Activated CD4-positive, alpha-beta T cell treated with anti-CD3 and anti-CD28 coated beads, Interleukin-2, Interleukin-6, amounts not matched to agents 100 ng/mL and 50 ng/mL, durations not matched to agents 16 hours and 8 hours (primary cell): ENCODE measurements around the gene UBE2U.
"Not testable (repeated sequence)": the region's sequence is repeated elsewhere in the genome, so short reads cannot be mapped to it uniquely, and the experiment has no call there.

Experiments
- DNase-seq: peaks from one replicate; pipeline ENCODE4 v3.0.0-alpha.2; 2020

UBE2U gene

DNA sequence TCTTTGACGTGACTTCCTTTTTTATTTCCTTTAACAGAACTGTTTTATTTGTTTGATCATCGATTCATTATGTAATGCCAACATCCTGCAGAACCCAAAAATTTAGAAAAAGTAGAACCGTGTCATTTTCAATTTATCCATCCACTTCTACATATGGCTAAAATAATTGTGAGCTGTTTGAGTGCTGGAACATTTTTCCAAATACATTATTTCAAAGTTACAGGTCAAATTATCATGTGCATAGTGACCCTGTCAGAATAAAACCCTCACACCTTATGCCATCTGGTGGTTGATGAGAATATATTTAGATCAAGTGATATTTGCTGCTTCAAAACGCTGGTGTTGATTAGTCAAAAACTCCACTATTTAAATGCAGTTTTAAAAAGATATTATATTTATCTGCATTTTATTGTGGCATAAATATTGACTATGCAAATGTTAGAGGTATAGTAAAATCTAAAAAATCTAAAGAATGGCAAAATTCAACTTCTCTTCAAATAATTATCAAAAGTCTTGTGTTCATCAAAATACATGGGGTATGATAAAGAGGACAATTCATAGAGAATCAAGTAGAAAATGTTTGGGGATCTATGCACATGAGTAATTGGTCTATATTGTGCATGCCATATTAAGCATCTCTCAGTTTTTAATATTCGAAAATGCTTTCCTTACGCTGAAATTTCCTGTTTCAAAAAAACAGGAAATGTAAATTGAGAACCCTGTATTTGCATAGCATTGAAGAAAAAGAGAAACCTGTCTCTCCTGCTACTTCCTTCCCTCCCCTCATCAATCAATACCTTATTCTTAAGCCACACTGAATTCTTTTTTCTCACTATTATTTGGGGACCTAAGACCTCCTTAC, 39.7 kb downstream of the UBE2U start:
- DNase-seq, result peak; percentile 10

DNA sequence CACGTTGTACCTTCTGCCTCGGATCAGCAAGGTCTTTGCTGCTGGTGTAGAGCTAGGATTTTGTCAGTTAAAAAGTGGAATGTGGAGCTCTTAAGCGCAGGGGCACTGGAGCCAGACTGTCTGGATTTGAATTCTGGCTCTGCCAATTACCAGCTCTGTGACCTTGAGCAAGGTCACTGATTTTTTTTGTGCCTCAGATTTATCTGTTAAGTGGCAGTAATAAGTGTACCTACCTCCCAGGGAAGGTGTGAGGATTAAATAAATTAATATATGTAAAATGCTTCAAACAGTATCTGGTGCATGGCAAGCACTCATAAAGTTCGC, 40.3 kb downstream of the UBE2U start:
- DNase-seq, result no peak

DNA sequence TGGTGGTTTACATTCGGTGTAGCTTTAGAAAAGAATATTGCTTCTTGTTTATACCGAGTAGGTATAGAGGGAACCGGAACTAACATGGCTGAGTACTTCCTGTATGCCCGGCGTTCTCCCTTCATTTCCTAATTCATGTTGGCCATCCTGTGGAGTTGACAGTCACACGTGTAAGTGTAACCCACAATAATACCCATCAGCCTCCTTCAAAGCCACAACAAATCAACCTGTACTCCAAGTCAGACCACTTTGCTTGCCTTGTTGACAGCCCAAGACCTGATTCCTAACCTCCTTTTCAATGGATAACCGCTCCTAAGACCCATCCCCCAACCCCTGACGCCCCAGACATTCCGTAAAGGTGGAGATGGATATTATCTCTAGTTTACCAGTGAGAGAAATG, 42.1 kb downstream of the UBE2U start:
- DNase-seq, result no peak

DNA sequence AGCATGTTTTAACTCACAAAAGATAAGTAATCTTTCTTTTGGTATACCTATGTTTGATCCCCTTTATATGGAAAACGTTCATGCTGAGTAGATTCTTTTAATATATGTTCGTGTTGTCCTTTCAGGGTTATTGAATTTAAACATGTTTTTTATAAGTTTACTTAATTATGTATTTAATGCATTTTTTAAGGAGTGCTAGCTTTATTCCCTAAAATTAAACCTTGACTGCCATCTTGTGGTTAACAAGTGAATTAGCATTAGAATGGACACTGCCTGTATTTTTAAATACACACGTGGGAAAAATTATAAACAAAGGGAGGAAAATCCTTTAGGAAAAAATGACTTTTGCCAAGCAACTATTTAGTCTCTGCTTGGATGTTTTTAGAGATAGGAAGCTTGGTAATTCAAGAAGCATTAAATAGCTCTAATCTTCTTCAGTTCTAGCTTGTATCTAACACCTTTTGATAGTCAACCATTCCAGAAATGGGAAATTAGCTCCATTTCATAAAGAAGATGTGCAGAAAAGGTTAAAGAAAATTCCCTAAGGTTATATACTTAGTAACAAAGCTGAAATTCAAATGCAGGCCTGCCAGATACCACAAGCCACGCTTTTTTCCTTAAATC, 43.0 kb downstream of the UBE2U start:
- peak; percentile 49 for DNase-seq

DNA sequence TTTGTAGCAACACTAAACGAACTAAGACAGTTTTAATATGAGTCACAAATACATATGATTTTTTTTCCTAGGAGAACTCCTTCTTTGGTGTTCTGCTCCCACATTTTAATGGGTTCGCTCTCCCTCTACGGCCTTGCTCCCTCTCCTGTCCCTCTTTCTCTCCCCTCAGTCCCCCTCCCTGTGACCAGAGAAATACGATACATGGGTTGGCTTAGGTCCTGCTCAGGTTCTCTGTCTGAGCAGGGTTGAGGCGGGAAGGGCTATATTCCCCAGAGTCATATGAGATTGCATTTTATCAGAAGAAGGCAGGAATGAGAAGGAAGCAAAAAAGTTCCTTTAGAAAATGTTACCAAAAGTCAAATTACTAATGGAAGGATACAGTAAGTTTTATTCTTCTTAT, 44.6 kb downstream of the UBE2U start:
- no peak for DNase-seq

DNA sequence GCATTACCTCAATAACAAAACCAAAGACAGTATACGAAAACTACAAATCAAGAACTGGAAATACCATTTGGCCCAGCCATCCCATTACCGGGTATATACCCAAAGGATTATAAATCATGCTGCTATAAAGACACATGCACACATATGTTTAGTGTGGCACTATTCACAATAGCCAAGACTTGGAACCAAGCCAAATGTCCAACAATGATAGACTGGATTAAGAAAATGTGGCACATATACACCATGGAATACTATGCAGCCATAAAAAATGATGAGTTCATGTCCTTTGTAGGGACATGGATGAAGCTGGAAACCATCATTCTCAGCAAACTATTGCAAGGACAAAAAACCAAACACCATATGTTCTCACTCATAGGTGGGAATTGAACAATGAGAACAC, 47.0 kb downstream of the UBE2U start:
- not testable (repeated sequence) for DNase-seq

DNA sequence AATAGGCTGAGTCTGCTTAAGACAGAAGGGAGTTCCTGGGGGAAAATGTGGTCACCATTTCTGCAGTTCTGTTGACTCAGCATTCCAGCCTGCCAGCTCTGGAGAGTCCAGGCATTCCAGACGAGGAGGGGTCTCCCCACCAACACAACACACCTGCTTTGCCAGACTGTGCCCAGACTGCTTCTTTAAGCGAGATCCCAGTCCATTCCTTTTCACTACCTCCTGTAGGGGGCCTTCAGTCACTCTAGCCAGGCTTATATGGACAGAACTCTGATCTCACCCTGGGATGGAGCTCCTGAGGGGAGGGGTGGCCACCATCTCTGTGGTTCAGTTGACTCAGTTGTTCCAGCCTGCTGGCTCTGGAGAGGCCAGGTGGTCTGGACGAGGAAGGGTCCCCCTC, 48.5 kb downstream of the UBE2U start:
- no peak for DNase-seq

DNA sequence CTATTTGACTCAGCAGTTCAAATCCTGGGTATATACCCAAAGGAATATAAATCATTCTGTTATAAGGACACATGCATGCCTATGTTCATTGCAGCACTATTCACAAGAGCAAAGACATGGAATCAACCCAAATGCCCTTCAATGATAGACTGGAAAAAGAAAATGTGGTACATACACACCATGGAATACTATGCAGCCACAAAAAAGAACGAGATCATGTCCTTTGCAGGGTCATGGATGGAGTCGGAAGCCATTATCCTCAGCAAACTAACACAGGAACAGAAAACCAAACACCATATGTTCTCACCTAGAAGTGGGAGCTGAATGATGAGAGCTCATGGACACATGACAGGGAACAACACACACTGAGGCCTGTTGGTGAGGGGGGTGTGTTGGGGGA, 53.8 kb downstream of the UBE2U start:
- not testable (repeated sequence) for DNase-seq

DNA sequence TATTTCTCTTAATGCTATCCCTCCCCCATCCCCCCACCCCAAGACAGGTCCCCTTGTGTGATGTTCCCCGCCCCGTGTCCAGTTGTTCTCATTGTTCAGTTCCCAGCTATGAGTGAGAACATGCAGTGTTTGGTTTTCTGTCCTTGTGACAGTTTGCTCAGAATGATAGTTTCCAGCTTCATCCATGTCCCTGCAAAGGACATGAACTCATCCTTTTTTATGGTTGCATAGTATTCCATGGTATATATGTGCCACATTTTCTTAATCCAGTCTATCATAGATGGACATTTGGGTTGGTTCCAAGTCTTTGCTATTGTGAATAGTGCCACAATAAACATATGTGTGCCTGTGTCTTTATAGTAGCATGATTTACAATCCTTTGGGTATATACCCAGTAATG, 55.0 kb downstream of the UBE2U start:
- not testable (repeated sequence) for DNase-seq

DNA sequence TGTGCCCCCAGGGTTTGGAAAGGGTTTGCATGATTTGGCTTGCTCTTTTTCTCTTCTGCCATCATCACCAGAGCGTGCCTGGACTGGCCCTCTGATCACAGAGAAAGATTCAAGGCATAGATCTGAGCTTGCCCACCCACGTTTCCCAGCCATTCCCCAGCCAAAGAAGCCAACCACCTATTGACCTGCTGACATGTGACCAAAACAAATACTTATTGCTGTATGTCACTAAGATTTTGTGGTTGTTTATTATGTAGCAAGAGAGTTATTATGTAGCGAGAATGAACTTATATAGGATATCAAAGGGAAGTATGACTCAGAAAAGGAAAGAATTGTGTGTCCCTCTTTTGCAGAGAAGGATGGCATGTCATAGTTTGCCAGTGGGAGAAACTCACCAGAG, 59.9 kb downstream of the UBE2U start:
- no peak for DNase-seq

DNA sequence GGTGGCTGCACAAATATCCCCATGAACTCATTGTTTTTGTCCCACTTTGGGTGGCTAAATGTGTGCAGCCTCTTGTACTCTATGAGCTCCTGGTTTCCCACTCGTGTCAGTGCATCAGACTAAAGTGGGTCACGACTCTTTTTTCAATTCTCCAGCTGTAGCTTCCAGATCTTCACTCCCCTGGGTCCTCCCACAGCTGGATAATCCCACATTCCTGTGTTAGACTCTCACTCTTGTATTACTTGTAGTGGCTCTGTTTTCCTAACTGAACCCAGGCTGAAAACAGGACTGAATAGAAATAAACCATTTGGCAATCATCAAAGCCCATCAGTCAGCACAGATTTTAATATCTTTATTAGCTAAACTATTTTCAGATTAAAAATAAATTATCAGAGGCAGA, 60.4 kb downstream of the UBE2U start:
- no peak for DNase-seq

DNA sequence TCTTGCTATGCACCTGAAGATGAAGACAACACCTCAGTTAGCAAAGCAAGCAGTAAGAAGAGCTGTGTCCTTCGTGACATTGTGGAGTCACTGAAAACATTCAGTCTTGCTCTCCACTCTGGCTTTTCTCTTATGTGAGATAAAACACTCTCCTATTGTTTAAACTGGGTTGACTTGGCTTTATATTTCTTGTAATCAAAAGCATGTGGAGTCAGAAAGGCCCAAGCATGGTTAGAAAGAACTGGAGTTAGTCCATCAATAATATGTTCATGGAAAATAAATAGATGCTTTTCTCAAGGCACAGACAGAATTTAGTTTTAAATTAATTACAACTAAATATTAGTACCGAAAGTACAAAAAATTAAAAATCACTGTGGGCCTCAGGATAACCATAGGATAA, 61.7 kb downstream of the UBE2U start:
- no peak for DNase-seq

DNA sequence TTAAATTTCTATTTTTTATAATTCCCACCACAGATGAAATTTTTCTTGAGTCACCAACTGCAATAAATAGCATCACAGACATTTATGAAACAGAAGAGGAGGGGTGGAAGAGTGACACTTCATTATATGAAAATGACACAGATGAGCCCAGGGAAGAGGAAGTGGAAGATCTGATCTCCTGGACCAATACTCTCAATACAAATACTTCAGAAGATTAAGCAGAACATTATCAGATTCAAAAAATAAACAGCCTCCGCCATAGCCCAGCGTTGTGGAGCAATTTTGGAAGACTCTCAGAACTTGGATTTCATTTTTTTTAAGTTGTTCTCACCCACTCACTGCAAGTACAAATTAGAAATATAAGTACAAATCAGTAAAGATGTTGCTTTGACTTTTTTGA, 63.6 kb downstream of the UBE2U start:
- no peak for DNase-seq

DNA sequence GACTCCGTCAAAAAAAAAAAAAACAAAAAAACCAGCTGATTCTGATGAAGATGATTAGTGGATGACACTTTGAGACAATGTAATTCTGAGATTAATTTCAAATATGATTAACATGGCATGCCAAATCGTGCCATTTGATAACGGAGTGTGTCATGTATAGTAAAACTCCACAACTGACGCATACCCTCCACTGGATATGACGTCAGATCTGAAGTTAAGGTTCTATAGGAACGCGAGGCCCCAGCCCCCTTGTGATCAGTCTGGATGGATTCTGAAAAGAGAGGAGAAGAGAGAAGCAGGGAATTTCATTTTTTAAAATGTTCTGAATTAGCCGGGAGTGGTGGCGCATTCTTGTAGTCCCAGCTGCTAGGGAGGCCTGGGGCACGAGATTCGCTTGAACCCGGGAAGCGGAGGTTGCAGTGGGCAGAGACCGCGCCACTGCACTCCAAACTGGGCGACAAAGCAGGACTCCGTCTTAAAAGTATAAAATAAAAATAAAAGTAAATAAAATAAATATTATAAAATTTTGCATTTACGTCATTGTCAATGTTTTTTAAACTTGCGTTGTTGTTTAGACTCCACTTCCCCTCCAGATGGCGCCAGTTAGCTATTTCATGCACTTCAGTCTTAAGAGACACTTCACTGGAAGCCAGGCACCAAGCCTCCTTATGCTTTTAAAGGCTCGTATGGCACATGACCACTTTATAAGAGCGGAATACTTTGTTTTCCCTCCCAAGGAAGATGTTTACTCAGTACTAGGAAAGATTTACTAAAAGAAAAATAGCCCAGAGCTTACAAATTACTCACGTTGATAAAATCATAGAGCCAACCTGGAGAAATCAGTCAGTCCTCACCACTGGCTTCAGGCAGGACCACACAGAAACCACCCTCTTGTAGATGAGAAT, 65.5 kb downstream of the UBE2U start:
- DNase-seq, result peak; percentile 72

DNA sequence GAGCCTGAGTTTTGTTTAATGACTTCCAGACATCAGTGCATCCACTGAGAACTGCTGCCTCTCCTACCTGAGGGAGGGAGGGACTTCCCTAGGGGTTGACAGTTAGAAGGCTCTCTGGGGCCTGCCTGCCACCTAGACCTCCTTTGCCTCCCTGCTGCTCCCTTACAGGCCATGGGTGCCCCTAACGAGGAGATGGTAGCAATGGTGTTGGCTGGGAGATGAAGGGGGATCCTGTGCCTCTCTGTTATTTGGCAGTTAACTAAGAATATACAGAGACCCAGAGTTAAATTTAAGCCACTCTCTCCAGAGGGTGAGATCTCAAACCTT, 66.1 kb downstream of the UBE2U start:
- no peak for DNase-seq

DNA sequence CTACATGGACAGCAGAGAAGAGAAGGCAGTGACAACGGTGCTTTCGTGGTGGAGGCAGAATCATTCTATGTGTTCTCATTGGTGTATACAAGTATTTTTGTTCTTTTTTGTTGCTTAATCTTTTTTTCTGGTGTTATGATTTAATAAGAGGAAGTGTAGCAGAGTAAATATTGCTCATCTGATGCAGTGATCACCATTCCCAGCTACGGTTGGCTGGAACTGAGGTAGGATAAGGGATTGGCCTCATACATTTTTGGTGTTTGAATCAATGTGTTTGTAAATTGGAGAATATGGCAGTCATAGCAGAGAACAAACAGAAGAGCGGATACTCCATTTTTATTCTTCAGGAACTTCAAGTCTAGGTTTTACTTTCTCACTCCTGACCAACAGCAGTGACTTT, 76.6 kb downstream of the UBE2U start:
- no peak for DNase-seq

DNA sequence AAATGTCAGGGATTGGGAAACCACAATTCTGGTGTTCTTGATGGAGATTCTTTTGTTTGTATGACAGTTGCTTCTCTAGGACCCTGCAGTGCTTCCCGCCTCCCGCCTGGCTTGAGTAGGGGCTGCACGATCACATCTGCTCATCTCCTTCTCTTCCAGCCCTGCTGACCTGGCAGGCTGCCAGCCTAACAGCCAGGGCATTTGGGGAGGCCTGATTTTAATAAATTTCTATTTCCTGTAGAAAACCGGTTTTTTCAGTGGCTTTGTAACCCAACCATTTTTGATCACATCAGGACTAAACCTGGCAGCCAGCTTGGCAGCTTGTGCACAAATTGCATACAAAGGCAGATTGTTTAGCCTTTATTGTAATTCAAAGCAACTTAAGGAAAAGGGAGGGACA, 78.9 kb downstream of the UBE2U start:
- no peak for DNase-seq

DNA sequence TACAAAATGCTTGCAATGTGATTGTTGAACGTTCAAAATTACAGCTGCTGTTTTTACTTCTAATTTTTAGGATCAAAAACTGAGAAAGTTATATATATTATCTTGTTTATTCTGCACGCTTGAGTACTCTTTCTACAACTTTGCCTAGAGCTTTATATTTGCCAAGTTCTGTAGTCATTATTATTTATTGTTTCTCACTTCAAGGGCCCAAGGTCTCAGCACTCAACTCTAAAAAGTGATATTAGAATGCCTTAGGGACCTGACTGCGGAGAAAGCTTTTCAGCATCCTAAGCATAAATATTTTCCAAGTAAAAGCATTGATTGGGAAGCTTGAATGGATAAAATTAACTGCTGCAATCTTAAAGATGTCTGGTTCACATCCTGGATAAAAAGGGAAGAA, 83.6 kb downstream of the UBE2U start:
- no peak for DNase-seq

DNA sequence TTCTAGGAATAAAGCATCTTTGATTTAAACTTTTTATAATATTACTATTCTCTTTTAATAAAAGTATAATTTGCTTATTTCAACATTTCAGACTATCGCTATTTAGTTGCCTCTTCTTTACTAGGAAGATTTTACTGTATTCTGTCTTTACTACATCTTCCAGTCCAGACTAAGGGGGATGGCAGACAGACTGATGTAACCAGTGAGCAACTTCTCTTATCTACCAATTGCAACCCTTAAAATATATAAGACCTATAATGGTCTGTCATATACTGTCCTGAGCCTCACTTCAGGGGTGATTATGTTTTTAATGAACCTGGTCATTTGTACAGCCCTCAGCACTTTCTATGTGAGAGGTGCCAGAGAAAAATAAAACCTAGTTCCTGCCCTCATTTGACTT, 87.0 kb downstream of the UBE2U start:
- DNase-seq, result no peak

DNA sequence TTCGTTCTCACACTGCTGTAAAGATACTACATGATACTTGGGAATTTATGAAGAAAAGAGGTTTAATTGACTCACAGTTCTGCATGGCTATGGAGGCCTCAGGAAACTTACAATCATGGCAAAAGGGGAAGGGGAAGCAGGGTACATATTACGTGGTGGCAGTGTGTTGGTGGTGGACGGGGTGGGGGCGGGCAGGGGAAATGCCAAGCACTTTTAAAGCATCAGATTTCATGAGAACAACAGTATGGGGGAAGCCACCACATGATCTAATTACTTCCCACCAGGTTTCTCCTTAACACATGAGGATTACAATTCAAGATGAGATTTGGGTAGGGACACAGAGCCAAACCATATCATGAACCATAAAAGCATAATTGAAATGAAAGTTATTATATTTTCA, 88.5 kb downstream of the UBE2U start:
- DNase-seq, result no peak

DNA sequence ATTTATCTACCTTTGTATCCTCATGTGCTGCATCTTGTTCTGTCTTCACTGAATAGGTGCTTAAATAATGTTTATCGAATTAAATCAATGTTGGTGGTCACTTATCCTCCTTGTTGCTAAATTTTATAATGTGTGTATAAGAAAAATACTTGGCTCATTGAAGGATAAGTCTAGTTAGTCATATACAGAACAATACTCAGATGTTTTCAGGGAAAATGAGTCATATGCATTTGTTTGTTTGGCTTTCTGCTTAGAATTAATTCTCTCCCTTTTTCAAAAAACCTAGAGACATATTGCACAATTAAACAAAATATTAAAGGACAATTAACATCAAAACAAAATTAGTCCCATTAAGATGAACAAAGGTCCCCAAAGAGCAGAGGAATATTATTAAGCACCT, 89.0 kb downstream of the UBE2U start:
- no peak for DNase-seq

DNA sequence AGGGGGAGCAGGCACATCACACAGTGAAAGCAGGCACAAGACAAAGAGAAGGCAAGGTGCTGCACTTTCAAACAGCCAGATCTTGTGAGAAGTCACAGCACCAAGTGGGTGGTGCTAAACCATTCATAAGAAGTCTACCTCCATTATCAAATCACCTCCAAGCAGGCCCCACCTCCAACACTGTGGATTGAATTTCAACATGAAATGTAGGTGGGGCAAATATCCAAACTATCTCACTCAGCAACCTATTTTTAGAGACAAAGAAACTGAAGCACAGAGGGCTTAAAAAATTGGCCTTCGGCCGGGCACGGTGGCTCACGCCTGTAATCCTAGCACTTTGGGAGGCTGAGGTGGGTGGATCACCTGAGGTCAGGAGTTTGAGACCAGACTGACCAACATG, 90.4 kb downstream of the UBE2U start:
- no peak for DNase-seq

DNA sequence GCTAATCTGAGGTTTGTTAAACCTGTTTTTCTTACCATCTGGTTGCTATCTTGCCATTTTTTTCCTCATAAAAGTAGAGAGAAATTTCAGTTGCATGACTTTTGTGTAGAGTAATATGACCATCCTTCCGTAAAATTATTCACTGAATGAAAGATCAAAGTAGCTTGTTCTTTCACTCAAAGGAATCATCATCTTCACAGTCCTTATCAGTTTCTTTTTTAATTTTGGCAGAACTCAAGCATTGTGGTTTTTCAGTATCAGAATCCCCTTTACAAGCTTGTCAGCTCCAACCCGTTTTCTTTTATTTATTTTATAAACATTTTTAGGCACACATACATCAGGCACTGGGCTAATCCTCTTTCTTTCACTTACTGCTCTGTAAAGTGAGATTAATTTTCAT, 91.7 kb downstream of the UBE2U start:
- DNase-seq, result no peak

DNA sequence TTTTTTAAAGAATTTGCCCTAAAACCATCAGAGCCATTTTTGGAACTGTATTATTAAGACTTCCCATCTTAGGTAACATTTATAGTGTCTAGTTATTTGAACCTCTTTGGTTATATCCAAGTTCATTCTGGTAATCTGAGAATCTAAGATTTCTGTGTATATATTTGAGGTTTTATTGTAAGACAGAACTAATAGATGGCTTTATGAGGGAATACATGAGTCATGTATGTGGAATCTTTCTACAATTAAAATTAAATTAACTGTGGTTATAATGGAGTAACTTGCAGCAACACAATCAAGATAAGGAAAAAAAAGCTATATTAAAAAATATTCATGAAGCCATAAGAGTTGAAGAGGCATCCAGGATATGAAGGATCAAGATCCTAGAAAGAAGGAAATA, 92.1 kb downstream of the UBE2U start:
- no peak for DNase-seq
